MCF 10A (cell line): ENCODE measurements around the gene FOXK1. TPM values are rescaled to one million over a fixed set of nuclear protein-coding genes. Genes with fewer than 3 reads are reported as not detected.

ENCODE experiments used
- BruUV-seq: library from RNA; stranded (reverse); fragments of 400-500 nt; replicated peaks from 2 replicates; lab custom pipeline; 2021; lab: Mats Ljungman, UMichigan
- CTCF ChIA-PET: fragments of 300-600 bp; sonication (Branson Sonifier 250); formaldehyde crosslinking; extraction: SDS; loops from one replicate; lab custom pipeline; 2021; ENCODE audit warnings: antibody characterized with exemption, inconsistent platforms; lab: Yijun Ruan, JAX
- POLR2A ChIA-PET: fragments of 300-600, 350-650 bp; sonication (Branson Sonifier 250); formaldehyde crosslinking; extraction: SDS; loops from one replicate; lab custom pipeline; 2020; ENCODE audit warnings: antibody characterized with exemption, inconsistent platforms; lab: Yijun Ruan, JAX
- DNase-seq: peaks from one replicate; pipeline ENCODE4 v3.0.0-alpha.2; 2018; ENCODE audit not compliant: unreplicated experiment
- H3K27ac Mint-ChIP-seq: one replicate; pipeline ENCODE4 v1.8.0; 2022; ENCODE audit warnings: mild to moderate bottlenecking, low read depth, mixed read lengths; ENCODE audit not compliant: unreplicated experiment
- H3K27me3 Mint-ChIP-seq: one replicate; pipeline ENCODE4 v1.8.0; 2022; ENCODE audit warnings: mixed read lengths; ENCODE audit not compliant: insufficient read depth, unreplicated experiment
- H3K36me3 Mint-ChIP-seq: one replicate; pipeline ENCODE4 v1.8.0; 2022; ENCODE audit warnings: mild to moderate bottlenecking, moderate library complexity, mixed read lengths; ENCODE audit not compliant: insufficient read depth, unreplicated experiment
- H3K4me1 Mint-ChIP-seq: one replicate; pipeline ENCODE4 v1.8.0; 2022; ENCODE audit warnings: mixed read lengths; ENCODE audit not compliant: insufficient read depth, unreplicated experiment
- H3K4me3 Mint-ChIP-seq: one replicate; pipeline ENCODE4 v1.8.0; 2022; ENCODE audit warnings: mild to moderate bottlenecking, moderate library complexity, mixed read lengths; ENCODE audit not compliant: unreplicated experiment
- H3K9me3 Mint-ChIP-seq: one replicate; pipeline ENCODE4 v1.8.0; 2022; ENCODE audit warnings: mixed read lengths; ENCODE audit not compliant: unreplicated experiment
- CTCF ChIP-seq: fragments of 200-600 bp; IDR thresholded peaks from one replicate; pipeline ENCODE4 v1.8.0; 2022; ENCODE audit warnings: antibody characterized with exemption, mild to moderate bottlenecking; ENCODE audit not compliant: unreplicated experiment
- intact Hi-C: fragments of 100-400 bp; cut with micrococcal nuclease; formaldehyde crosslinking; loops from 2 replicates; pipeline ENCODE4 v1.14.1; 2022
- total RNA-seq: library from RNA; stranded (reverse); gene quantifications from 2 replicates; pipeline ENCODE4 v1.2.3, GENCODE V29; 2022

Gene FOXK1
- total RNA-seq, 1 experiment from 2014 or later: 37.7 TPM

GRCh38 chr7:4805110-4805983 is 123.3 kb downstream of the FOXK1 start:
- intact Hi-C loops: no loop called here
- no peak for TF ChIP-seq CTCF
- H3K9me3 Mint-ChIP-seq: no peaks in the 10 kb centered on the region
- no peaks in the 10 kb centered on the region for H3K4me1 Mint-ChIP-seq
- CTCF ChIA-PET: interaction anchor here (0.6 kb wide), 1 partner anchor 643 kb away, joined by 3 read pairs; no protein-coding TSS in a partner anchor
- no peak for DNase-seq
- no peak overlapping the region for H3K27ac Mint-ChIP-seq
- POLR2A ChIA-PET: no interaction called here
- H3K27me3 Mint-ChIP-seq: peaks cover 27% of the 10 kb centered on the region
- no TSS peak for BruUV-seq
- H3K36me3 Mint-ChIP-seq: no peaks in the 10 kb centered on the region
- no peak overlapping the region for H3K4me3 Mint-ChIP-seq

DNA sequence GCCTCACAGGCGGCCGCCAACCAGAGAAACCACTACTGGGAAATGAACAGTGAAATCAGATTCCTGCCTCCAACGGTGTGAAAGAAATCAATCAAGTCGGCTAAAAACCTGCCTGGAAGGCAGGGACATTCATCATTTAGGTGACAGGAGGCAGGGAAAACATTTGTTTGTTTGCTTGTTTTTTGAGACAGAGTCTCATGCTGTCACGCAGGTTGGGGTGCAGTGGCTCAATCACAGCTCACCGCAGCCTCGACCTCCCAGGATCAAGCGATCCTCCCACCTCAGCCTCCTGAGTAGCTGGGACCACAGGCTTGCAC is 123.8 kb downstream of the FOXK1 start:
- ChIA-PET CTCF (no interaction called here), POLR2A (no interaction called here)
- Mint-ChIP-seq H3K4me1 (no peaks in the 10 kb centered on the region), H3K9me3 (no peaks in the 10 kb centered on the region), H3K27me3 (peaks cover 27% of the 10 kb centered on the region), H3K27ac (no peak overlapping the region), H3K36me3 (no peaks in the 10 kb centered on the region), H3K4me3 (no peak overlapping the region)
- intact Hi-C loops: no loop called here
- no peak for DNase-seq
- no peak for TF ChIP-seq CTCF
- no TSS peak for BruUV-seq

GRCh38 chr7:4806983-4807597 is 125.0 kb downstream of the FOXK1 start:
- ChIA-PET POLR2A (no interaction called here), CTCF (no interaction called here)
- Mint-ChIP-seq H3K36me3 (no peaks in the 10 kb centered on the region), H3K27ac (no peak overlapping the region), H3K9me3 (no peaks in the 10 kb centered on the region), H3K4me3 (no peak overlapping the region), H3K27me3 (peaks cover 27% of the 10 kb centered on the region), H3K4me1 (no peaks in the 10 kb centered on the region)
- DNase-seq: no peak
- no TSS peak for BruUV-seq
- no peak for TF ChIP-seq CTCF
- intact Hi-C loops: no loop called here

DNA sequence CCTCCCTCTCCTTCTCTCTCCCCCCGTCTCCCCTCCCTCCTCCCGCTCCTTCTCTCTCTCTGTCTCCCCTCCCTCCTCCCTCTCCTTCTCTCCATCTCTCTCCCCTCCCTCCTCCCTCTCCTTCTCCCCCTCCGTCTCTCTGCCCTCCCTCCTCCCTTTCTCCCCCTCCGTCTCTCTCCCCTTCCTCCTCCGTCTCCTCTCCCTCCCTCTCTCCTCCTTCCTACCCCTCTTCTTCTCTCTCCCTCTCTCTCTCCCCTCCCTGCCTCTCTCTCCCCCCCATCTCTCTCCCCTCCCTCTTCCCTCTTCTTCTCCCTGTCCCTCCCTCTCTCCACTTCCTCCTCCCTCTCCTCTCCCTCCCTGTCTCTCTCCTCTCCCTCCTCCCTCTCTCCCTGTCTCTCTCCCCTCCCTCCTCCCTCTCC is 125.5 kb downstream of the FOXK1 start:
- H3K27me3 Mint-ChIP-seq: peaks cover 27% of the 10 kb centered on the region
- no TSS peak for BruUV-seq
- H3K9me3 Mint-ChIP-seq: peaks cover 3% of the 10 kb centered on the region
- intact Hi-C loops: no loop called here
- TF ChIP-seq CTCF: no peak
- no peaks in the 10 kb centered on the region for H3K4me1 Mint-ChIP-seq
- ChIA-PET POLR2A (no interaction called here), CTCF (no interaction called here)
- no peak for DNase-seq
- H3K27ac Mint-ChIP-seq: no peak overlapping the region
- H3K36me3 Mint-ChIP-seq: no peaks in the 10 kb centered on the region
- no peak overlapping the region for H3K4me3 Mint-ChIP-seq
